Measurements from ENCODE around the gene ETV7.

GRCh38 chr6:36430351-36430750, 42.9 kb upstream of the ETV7 start:
- TF ChIP-seq CTCF (IDR thresholded peaks at IDR 0.05) (no peak), POLR2A (IDR thresholded peaks at IDR 0.05) (no peak), POLR2AphosphoS5 (IDR thresholded peaks at IDR 0.05) (no peak)

All from gastroesophageal sphincter (tissue), 3 donors.